Panc1 (cell line): ENCODE data around the gene PARP8. TPM values are rescaled to one million over a fixed set of nuclear protein-coding genes. Genes with fewer than 3 reads are reported as not detected.

Experiments
- ATAC-seq: fragments of 200-7000 bp; cut with Tn5 transposase; 2 replicates; pipeline ENCODE4 v1.9.1; 2020; ENCODE audit warnings: mild to moderate bottlenecking, moderate library complexity
- BruUV-seq: library from RNA; stranded (reverse); fragments of 400-500 nt; replicated peaks from 2 replicates; lab custom pipeline; 2021; lab: Mats Ljungman, UMichigan
- CTCF ChIA-PET: fragments of 300-600 bp; sonication (Branson Sonifier 250); formaldehyde crosslinking; loops from one replicate; lab custom pipeline; 2022; ENCODE audit warnings: antibody characterized with exemption; lab: Charles Lee
- POLR2A ChIA-PET: fragments of 300-600 bp; sonication (Branson Sonifier 250); formaldehyde crosslinking; loops from one replicate; lab custom pipeline; 2022; ENCODE audit warnings: antibody characterized with exemption; lab: Charles Lee
- DNase-seq: peaks from one replicate; pipeline ENCODE4 v3.0.0-alpha.2; 2010; ENCODE audit warnings: low read depth, low spot score
- H3K27ac ChIP-seq: 2 replicates; pipeline ENCODE4 v1.5.1; 2011; ENCODE audit warnings: mild to moderate bottlenecking, low read length, inconsistent platforms
- H3K27me3 ChIP-seq: fragments of 200-500 bp; sonication (Bioruptor generic); 2 replicates; pipeline ENCODE4 v1.6.0; 2014; ENCODE audit warnings: low read length, inconsistent platforms; ENCODE audit not compliant: control insufficient read depth, insufficient read depth
- H3K36me3 ChIP-seq: fragments of 200-500 bp; sonication (Bioruptor generic); 2 replicates; pipeline ENCODE4 v1.5.1; 2014; ENCODE audit warnings: inconsistent platforms, mild to moderate bottlenecking, low read length, moderate library complexity; ENCODE audit not compliant: control insufficient read depth, insufficient read depth
- H3K4me1 ChIP-seq: 2 replicates; pipeline ENCODE4 v1.5.1; 2011; ENCODE audit warnings: inconsistent platforms, mild to moderate bottlenecking, low read length, moderate library complexity; ENCODE audit not compliant: control insufficient read depth, insufficient read depth
- H3K4me3 ChIP-seq, 2 experiments: 2 replicates each; pipeline ENCODE4 v1.5.1; 2011 to 2012; ENCODE audit warnings: low read depth in 2 of 2, low read length in 2 of 2, mild to moderate bottlenecking in 2 of 2, inconsistent platforms in 1 of 2, moderate library complexity in 1 of 2
- H3K9me3 ChIP-seq: fragments of 200-500 bp; sonication (Bioruptor generic); 2 replicates; pipeline ENCODE4 v1.5.1; 2014; ENCODE audit warnings: low read depth, mild to moderate bottlenecking, inconsistent platforms, low read length, moderate library complexity; ENCODE audit not compliant: control insufficient read depth, insufficient read depth
- CTCF ChIP-seq: fragments of 450-650 bp; IDR thresholded peaks from 2 replicates; pipeline ENCODE4 v1.5.1; 2017; ENCODE audit warnings: mild to moderate bottlenecking
- POLR2AphosphoS5 ChIP-seq: IDR thresholded peaks from 2 replicates; pipeline ENCODE4 v1.6.1; 2012; ENCODE audit warnings: mild to moderate bottlenecking, low read depth, low read length, moderate library complexity
- REST ChIP-seq, 2 experiments: IDR thresholded peaks; 2 replicates each; pipeline ENCODE4 v1.6.1; 2011 to 2012; ENCODE audit warnings: low read depth in 2 of 2, control low read depth in 1 of 2, low read length in 1 of 2, mild to moderate bottlenecking in 1 of 2, moderate library complexity in 1 of 2; ENCODE audit not compliant: insufficient read depth in 1 of 2
- SIN3A ChIP-seq: IDR thresholded peaks from 2 replicates; pipeline ENCODE4 v1.6.1; 2012; ENCODE audit warnings: low read depth, mild to moderate bottlenecking, low read length, moderate library complexity, borderline replicate concordance; ENCODE audit not compliant: insufficient read depth
- TCF7L2 ChIP-seq: IDR thresholded peaks from 2 replicates; pipeline ENCODE4 v1.6.1; 2011; ENCODE audit warnings: mild to moderate bottlenecking, low read depth, low read length, inconsistent platforms
- in situ Hi-C: cut with HindIII; loops from 2 replicates; pipeline ENCODE4 v1.10.0; 2016; ENCODE audit warnings: low sequenced_read_pairs, low pct_unique_long_range_greater_than_20kb
- intact Hi-C: fragments of 100-400 bp; cut with micrococcal nuclease; formaldehyde crosslinking; loops from one replicate; pipeline ENCODE4 v1.10.0; 2022; ENCODE audit not compliant: unreplicated experiment
- total RNA-seq: library from RNA; stranded (reverse); gene quantifications from one replicate; pipeline ENCODE4 v1.2.1, GENCODE V29; 2021; ENCODE audit not compliant: unreplicated experiment

Gene PARP8
- total RNA-seq, 1 experiment from 2014 or later: 20.2 TPM

- ATAC-seq: no peak
- no TSS peak for BruUV-seq
These were observed 11.2 kb upstream of the PARP8 start for GRCh38 chr5:50655067-50655809.

GRCh38 chr5:50655810-50656205 is 10.6 kb upstream of the PARP8 start:
- Histone ChIP-seq H3K36me3 (no peaks in the 10 kb centered on the region), H3K27me3 (no peaks in the 10 kb centered on the region), H3K4me3 (no peak overlapping the region), H3K4me1 (no peaks in the 10 kb centered on the region), H3K27ac (no peak overlapping the region), H3K9me3 (no peaks in the 10 kb centered on the region)
- no peak for DNase-seq
- in situ Hi-C loops: no loop called here
- ATAC-seq: no peak
- TF ChIP-seq TCF7L2 (no peak), POLR2AphosphoS5 (no peak), CTCF (no peak), REST (IDR thresholded peaks at IDR 0.05; ENCODE audit: insufficient read depth in 1 of 2, low read depth in 2 of 2, low read length in 1 of 2) (no peak), SIN3A (no peak)
- intact Hi-C loops: no loop called here
- no TSS peak for BruUV-seq
- ChIA-PET POLR2A (no interaction called here), CTCF (no interaction called here)

More at GRCh38 chr5:50655067-50655809, 11.2 kb upstream of the PARP8 start:
- Histone ChIP-seq H3K9me3 (no peaks in the 10 kb centered on the region), H3K4me3 (no peak overlapping the region), H3K27me3 (no peaks in the 10 kb centered on the region), H3K36me3 (no peaks in the 10 kb centered on the region), H3K4me1 (no peaks in the 10 kb centered on the region), H3K27ac (no peak overlapping the region)
- ChIA-PET CTCF (no interaction called here), POLR2A (no interaction called here)
- TF ChIP-seq CTCF (no peak), POLR2AphosphoS5 (no peak), SIN3A (no peak), TCF7L2 (no peak), REST (IDR thresholded peaks at IDR 0.05; ENCODE audit: insufficient read depth in 1 of 2, low read depth in 2 of 2, low read length in 1 of 2) (no peak)
- intact Hi-C loops: no loop called here
- in situ Hi-C loops: no loop called here
- DNase-seq: no peak
